Osteocyte (in vitro differentiated cells): Measurements from ENCODE around the gene TTYH3. TPM values are rescaled to one million over a fixed set of nuclear protein-coding genes. Genes with fewer than 3 reads are reported as not detected.

ENCODE experiments used
- DNase-seq: peaks from one replicate; pipeline ENCODE4 v3.0.0; 2021; ENCODE audit warnings: mixed read lengths; ENCODE audit not compliant: unreplicated experiment; ENCODE audit errors: extremely low spot score
- H3K27ac Mint-ChIP-seq: one replicate; pipeline ENCODE4 v1.8.0; 2021; ENCODE audit warnings: mild to moderate bottlenecking, mixed read lengths; ENCODE audit not compliant: unreplicated experiment
- H3K27me3 Mint-ChIP-seq: one replicate; pipeline ENCODE4 v1.8.0; 2021; ENCODE audit warnings: mixed read lengths; ENCODE audit not compliant: unreplicated experiment
- H3K36me3 Mint-ChIP-seq: one replicate; pipeline ENCODE4 v1.8.0; 2021; ENCODE audit warnings: mixed read lengths; ENCODE audit not compliant: unreplicated experiment
- H3K4me1 Mint-ChIP-seq: one replicate; pipeline ENCODE4 v1.8.0; 2021; ENCODE audit warnings: mixed read lengths; ENCODE audit not compliant: unreplicated experiment
- H3K4me3 Mint-ChIP-seq: one replicate; pipeline ENCODE4 v1.8.0; 2021; ENCODE audit warnings: mild to moderate bottlenecking, moderate library complexity, mixed read lengths; ENCODE audit not compliant: unreplicated experiment
- H3K9me3 Mint-ChIP-seq: one replicate; pipeline ENCODE4 v1.8.0; 2021; ENCODE audit warnings: mixed read lengths; ENCODE audit not compliant: unreplicated experiment
- total RNA-seq: library from RNA; stranded (reverse); gene quantifications from 2 replicates; pipeline ENCODE4 v1.2.1, GENCODE V29; 2021
- TF ChIP-seq, protein P1 (sequence below): fragments of 200-600 bp; sonication (generic); IDR thresholded peaks from 2 replicates; pipeline ENCODE4 v1.5.0; 2021; ENCODE audit warnings: antibody characterized with exemption, mild to moderate bottlenecking, moderate library complexity

Gene TTYH3
- total RNA-seq, 1 donor from 2014 or later, result 376 TPM

DNA sequence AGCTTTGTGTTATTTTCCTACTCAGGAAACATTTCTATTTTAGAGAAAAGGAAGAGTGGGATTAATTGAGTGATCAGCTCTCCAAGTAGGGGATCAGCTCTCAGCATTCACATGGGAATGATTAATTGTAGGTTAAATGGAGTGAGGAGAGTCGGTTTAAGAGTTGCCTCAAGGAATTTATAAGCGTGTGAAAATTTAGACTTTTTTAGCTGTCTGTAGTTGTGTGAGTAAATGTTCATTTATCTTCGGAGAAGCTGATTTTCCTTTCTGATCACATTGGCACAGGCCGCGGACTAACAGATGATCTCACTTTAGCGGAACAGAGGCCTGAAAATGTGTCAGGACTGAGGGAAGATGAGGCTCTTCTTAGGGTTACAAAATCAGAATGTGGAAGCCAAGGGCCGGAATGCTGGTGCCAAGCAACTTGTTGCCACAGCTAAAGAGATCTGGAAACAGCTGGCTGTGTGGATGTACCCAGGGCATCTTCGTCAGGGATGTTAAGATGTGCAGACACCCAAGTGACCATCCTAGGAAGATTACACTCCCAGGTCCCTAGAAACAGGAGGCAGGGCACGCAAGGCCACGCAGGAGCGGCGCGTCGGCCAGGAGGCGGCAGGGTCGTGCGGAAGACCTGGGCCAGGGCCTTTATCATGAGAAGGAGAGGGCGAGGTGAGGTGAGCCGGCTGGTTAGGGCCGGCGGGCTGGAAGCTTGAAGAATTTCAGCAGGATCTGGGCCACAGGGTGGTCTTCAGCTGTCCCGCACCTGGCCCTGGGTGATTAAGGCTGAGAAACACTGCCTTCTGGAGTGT is 35.1 kb upstream of the TTYH3 start:
- H3K27me3 Mint-ChIP-seq, result no peaks in the 10 kb centered on the region
- H3K36me3 Mint-ChIP-seq, result peaks cover 41% of the 10 kb centered on the region
- H3K27ac Mint-ChIP-seq, result no peak overlapping the region
- H3K4me3 Mint-ChIP-seq, result no peak overlapping the region
- TF ChIP-seq, protein P1, sequence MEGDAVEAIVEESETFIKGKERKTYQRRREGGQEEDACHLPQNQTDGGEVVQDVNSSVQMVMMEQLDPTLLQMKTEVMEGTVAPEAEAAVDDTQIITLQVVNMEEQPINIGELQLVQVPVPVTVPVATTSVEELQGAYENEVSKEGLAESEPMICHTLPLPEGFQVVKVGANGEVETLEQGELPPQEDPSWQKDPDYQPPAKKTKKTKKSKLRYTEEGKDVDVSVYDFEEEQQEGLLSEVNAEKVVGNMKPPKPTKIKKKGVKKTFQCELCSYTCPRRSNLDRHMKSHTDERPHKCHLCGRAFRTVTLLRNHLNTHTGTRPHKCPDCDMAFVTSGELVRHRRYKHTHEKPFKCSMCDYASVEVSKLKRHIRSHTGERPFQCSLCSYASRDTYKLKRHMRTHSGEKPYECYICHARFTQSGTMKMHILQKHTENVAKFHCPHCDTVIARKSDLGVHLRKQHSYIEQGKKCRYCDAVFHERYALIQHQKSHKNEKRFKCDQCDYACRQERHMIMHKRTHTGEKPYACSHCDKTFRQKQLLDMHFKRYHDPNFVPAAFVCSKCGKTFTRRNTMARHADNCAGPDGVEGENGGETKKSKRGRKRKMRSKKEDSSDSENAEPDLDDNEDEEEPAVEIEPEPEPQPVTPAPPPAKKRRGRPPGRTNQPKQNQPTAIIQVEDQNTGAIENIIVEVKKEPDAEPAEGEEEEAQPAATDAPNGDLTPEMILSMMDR, result no peak
- no peak for DNase-seq
- no peaks in the 10 kb centered on the region for H3K4me1 Mint-ChIP-seq
- H3K9me3 Mint-ChIP-seq, result no peaks in the 10 kb centered on the region

DNA sequence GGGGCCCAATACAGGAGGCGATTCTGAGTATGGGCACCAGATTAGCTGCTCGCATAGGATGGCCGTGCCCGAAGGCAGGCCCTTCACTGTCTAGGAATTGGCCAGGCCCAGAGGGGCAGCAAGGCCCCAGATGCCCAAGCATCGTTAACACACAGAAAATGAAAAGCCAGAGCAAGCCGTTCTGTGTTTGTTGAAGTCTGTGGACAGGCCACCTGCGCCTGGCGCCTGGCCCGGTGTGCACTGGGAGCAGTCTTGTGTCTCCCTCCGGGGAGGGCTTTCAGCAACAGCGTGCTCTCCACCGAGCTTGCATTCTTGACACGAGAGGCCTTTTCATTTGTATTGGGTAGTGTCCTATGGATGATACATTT is 34.5 kb upstream of the TTYH3 start:
- no peak for DNase-seq
- Mint-ChIP-seq H3K9me3 (no peaks in the 10 kb centered on the region), H3K27ac (no peak overlapping the region), H3K27me3 (no peaks in the 10 kb centered on the region), H3K4me1 (peaks cover 5% of the 10 kb centered on the region), H3K4me3 (no peak overlapping the region), H3K36me3 (peaks cover 43% of the 10 kb centered on the region)
- TF ChIP-seq, protein P1, result no peak

DNA sequence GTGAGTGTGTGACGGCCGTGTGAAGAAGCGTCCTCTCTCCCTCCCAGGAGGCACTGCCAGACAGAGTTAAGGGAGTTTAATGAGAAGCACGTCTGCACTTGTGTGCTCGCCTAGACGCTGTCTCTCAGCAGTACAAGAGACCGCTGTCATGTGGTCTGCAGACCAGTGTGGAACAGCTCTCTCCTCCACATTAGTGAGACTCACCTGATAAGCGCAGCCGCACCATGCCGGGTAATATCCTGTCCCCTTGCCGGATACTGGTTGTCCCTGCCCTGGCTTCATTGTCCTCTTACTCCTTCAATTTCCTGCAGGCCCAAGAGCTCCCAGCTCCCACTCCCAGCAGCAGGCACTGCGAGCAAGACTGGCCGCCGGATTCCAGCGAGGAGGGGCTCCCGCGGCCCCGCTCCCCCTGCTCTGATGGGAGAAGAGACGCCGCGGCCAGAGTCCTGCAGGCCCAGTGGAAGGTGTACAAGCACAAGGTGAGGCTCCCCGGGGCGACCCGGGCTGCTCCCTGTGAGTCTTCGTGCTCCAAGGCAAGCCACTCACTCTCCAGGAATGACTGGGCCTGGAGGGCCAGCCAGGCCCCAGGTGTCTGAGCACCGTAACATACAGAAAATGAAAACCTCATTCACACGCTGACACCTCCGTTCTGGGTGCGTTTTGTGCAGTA is 33.5 kb upstream of the TTYH3 start:
- no peaks in the 10 kb centered on the region for H3K27me3 Mint-ChIP-seq
- no peak overlapping the region for H3K27ac Mint-ChIP-seq
- H3K9me3 Mint-ChIP-seq, result no peaks in the 10 kb centered on the region
- peaks cover 41% of the 10 kb centered on the region for H3K36me3 Mint-ChIP-seq
- DNase-seq, result no peak
- peaks cover 13% of the 10 kb centered on the region for H3K4me1 Mint-ChIP-seq
- TF ChIP-seq, protein P1, result no peak
- no peak overlapping the region for H3K4me3 Mint-ChIP-seq

DNA sequence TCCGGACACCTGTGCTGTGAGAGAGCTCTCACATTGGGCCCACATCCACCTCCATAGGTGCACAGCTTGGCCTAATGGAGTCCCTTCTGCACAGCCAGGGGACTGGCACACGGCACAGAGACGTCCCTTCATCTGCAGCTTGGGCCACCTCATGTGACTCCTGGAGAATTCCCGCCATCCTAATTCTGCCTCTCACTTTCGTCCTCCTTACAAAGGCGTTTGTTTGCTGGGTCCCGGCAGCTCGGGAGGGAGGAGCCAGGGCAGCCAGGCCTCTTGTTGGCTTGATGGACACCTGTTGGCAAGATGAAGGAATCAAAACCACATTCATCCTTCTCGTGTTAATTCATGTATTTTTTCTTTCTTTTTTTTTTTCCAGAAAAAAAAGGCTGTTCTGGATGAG is 30.7 kb upstream of the TTYH3 start:
- Mint-ChIP-seq H3K4me3 (no peak overlapping the region), H3K4me1 (peaks cover 13% of the 10 kb centered on the region), H3K27me3 (no peaks in the 10 kb centered on the region), H3K36me3 (peaks cover 33% of the 10 kb centered on the region), H3K9me3 (no peaks in the 10 kb centered on the region), H3K27ac (no peak overlapping the region)
- no peak for DNase-seq
- TF ChIP-seq, protein P1, result no peak

DNA sequence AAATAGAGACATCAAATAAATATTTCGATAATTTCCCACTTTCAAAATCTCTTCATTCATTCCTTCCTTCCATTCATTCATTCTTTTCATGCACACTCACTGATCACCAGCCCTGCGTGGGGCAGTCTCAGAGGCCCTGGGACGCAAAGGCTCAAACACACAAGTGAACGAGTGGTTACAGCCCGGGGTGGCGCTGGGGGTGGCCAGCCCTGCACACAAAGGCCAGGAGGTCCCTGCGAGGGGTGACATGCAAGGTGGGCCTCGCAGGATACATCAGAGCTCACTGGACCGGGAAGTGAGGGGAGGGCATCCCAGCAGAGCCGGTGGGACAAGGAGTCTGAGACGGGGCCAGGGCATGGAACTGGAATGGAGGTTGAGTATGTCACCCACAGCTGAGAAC is 29.9 kb upstream of the TTYH3 start:
- DNase-seq, result no peak
- Mint-ChIP-seq H3K4me1 (peaks cover 13% of the 10 kb centered on the region), H3K36me3 (peaks cover 26% of the 10 kb centered on the region), H3K4me3 (no peak overlapping the region), H3K27me3 (no peaks in the 10 kb centered on the region), H3K27ac (no peak overlapping the region), H3K9me3 (no peaks in the 10 kb centered on the region)
- TF ChIP-seq, protein P1, result no peak
